Trophoblast cell (in vitro differentiated cells and primary cell): ENCODE measurements around the gene PLEKHA1.
A peak's percentile ranks its signal among the peaks of the same experiment; 100 is the strongest.

Experiments used
- DNase-seq, 2 donors: peaks; one replicate each; pipeline ENCODE4 v3.0.0-alpha.2; 2016
- H2AFZ ChIP-seq: 2 replicates; pipeline ENCODE4 v1.6.1; 2013; ENCODE audit warnings: low read length, moderate library complexity, mild to moderate bottlenecking; ENCODE audit not compliant: insufficient read depth, poor library complexity
- H2AK5ac ChIP-seq: 2 replicates; pipeline ENCODE4 v1.6.1; 2013; ENCODE audit warnings: mild to moderate bottlenecking, low read length
- H2BK120ac ChIP-seq: 2 replicates; pipeline ENCODE4 v1.6.1; 2013; ENCODE audit warnings: low read length, mild to moderate bottlenecking, moderate library complexity; ENCODE audit not compliant: insufficient read depth, poor library complexity
- H2BK12ac ChIP-seq: 2 replicates; pipeline ENCODE4 v1.6.1; 2013; ENCODE audit warnings: mild to moderate bottlenecking, low read length, moderate library complexity
- H2BK5ac ChIP-seq: 2 replicates; pipeline ENCODE4 v1.6.1; 2013; ENCODE audit warnings: low read length, low read depth, moderate library complexity, mild to moderate bottlenecking; ENCODE audit not compliant: poor library complexity
- H3K14ac ChIP-seq: 2 replicates; pipeline ENCODE4 v1.6.1; 2013; ENCODE audit warnings: mild to moderate bottlenecking, low read length
- H3K18ac ChIP-seq: 2 replicates; pipeline ENCODE4 v1.6.1; 2013; ENCODE audit warnings: mild to moderate bottlenecking, low read length
- H3K23ac ChIP-seq: 2 replicates; pipeline ENCODE4 v1.6.1; 2013; ENCODE audit warnings: low read length
- H3K27ac ChIP-seq: 2 replicates; pipeline ENCODE4 v1.5.1; 2013; ENCODE audit warnings: low read depth, mild to moderate bottlenecking, inconsistent platforms, low read length, moderate library complexity
- H3K27me3 ChIP-seq: 2 replicates; pipeline ENCODE4 v1.6.1; 2013; ENCODE audit warnings: inconsistent platforms, mild to moderate bottlenecking, low read length, moderate library complexity; ENCODE audit not compliant: insufficient read depth
- H3K36me3 ChIP-seq, 2 experiments: 1 replicate in 1 of 2; 2 replicates in 1 of 2; pipeline ENCODE4 v1.6.1; 2013; ENCODE audit warnings: low read length in 2 of 2, mild to moderate bottlenecking in 2 of 2, moderate library complexity in 1 of 2; ENCODE audit not compliant: insufficient read depth in 2 of 2, control insufficient read depth in 1 of 2
- H3K4ac ChIP-seq: 2 replicates; pipeline ENCODE4 v1.6.1; 2013; ENCODE audit warnings: low read depth, mild to moderate bottlenecking, low read length, moderate library complexity
- H3K4me1 ChIP-seq, 2 experiments: 1 replicate in 1 of 2; 2 replicates in 1 of 2; pipeline ENCODE4 v1.6.1; 2013; ENCODE audit warnings: low read length in 2 of 2, mild to moderate bottlenecking in 2 of 2, moderate library complexity in 1 of 2; ENCODE audit not compliant: insufficient read depth in 2 of 2, control insufficient read depth in 1 of 2
- H3K4me2 ChIP-seq: 2 replicates; pipeline ENCODE4 v1.6.1; 2013; ENCODE audit warnings: inconsistent platforms, mild to moderate bottlenecking, low read length, moderate library complexity
- H3K4me3 ChIP-seq: 2 replicates; pipeline ENCODE4 v1.5.1; 2013; ENCODE audit warnings: mild to moderate bottlenecking, low read depth, low read length, inconsistent platforms
- H3K79me1 ChIP-seq: one replicate; pipeline ENCODE4 v1.6.1; 2013; ENCODE audit warnings: low read length
- H3K79me2 ChIP-seq: 2 replicates; pipeline ENCODE4 v1.6.1; 2013; ENCODE audit warnings: low read length, mild to moderate bottlenecking; ENCODE audit not compliant: control insufficient read depth, insufficient read depth, poor library complexity
- H3K9ac ChIP-seq: 2 replicates; pipeline ENCODE4 v1.6.1; 2013; ENCODE audit warnings: mild to moderate bottlenecking, low read length
- H3K9me3 ChIP-seq: 2 replicates; pipeline ENCODE4 v1.6.1; 2013; ENCODE audit warnings: low read depth, mild to moderate bottlenecking, control low read depth, inconsistent platforms, low read length; ENCODE audit not compliant: insufficient read depth
- H4K12ac ChIP-seq: 2 replicates; pipeline ENCODE4 v1.6.1; 2013; ENCODE audit warnings: low read depth, mild to moderate bottlenecking, low read length, moderate library complexity
- H4K8ac ChIP-seq: 2 replicates; pipeline ENCODE4 v1.6.1; 2013; ENCODE audit warnings: low read depth, mild to moderate bottlenecking, low read length, moderate library complexity
- H4K91ac ChIP-seq: one replicate; pipeline ENCODE4 v1.6.1; 2013; ENCODE audit warnings: low read depth, mild to moderate bottlenecking, low read length, moderate library complexity
- WGBS: extraction: QIAGEN DNeasy Blood & Tissue Kit; methylation state at CpG from one replicate; pipeline ENCODE4 v1.1.7; 2013; ENCODE audit warnings: missing lambda C conversion rate; ENCODE audit not compliant: insufficient read length, insufficient coverage; ENCODE audit errors: extremely low coverage; 5-methylcytosine and 5-hydroxymethylcytosine counted together

Gene PLEKHA1

DNA sequence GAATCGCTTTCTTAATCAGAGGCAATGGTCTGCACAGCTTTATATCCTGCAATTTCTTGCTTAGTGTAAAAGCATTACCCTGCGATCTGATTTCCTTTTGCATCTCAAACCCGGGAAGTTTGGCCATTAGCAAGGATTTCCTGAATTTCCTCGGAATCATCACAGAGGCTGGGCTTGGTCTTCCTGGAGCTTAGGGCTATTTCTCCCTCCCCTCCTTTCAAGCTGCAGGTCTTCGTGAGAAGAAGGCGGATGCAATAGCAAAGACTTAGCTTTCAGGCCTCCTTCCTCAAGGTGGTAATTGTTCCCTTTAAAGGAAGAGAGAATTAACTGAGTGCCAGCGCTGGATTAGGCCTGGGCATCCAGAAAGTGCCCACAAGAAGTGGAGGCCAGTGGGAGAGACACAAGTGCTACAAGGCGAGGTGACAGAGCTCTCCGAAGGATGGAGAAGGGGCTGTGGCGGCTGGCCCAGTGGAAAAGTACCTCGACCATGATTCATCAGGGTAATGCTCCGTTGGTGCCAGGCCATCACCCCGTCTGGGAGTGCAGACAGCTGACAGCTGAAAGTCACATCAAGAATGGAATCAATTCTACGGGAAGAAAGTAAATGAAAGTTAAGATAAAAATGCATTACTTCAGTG, 76.0 kb downstream of the PLEKHA1 start:
- no peak overlapping the region for H4K8ac ChIP-seq
- H3K79me1 ChIP-seq = peaks cover 2% of the 10 kb centered on the region
- WGBS = no CpG with 5 or more reads among the region's 14 CpGs
- H3K27ac ChIP-seq = no peak overlapping the region
- no peak overlapping the region for H3K4ac ChIP-seq
- H3K4me2 ChIP-seq = no peak overlapping the region
- H3K4me3 ChIP-seq = no peak overlapping the region
- no peak overlapping the region for H3K9ac ChIP-seq
- peaks cover 3% of the 10 kb centered on the region for H3K9me3 ChIP-seq
- no peak overlapping the region for H2AFZ ChIP-seq
- H4K91ac ChIP-seq = no peak overlapping the region
- no peak overlapping the region for H3K18ac ChIP-seq
- DNase-seq = peak; percentile 55 to 57
- H3K36me3 ChIP-seq = no peaks in the 10 kb centered on the region
- no peak overlapping the region for H3K14ac ChIP-seq
- H2BK5ac ChIP-seq = no peak overlapping the region
- no peak overlapping the region for H3K23ac ChIP-seq
- no peak overlapping the region for H4K12ac ChIP-seq
- no peaks in the 10 kb centered on the region for H3K4me1 ChIP-seq
- no peaks in the 10 kb centered on the region for H3K79me2 ChIP-seq
- no peaks in the 10 kb centered on the region for H3K27me3 ChIP-seq
- H2BK120ac ChIP-seq = no peak overlapping the region
- H2BK12ac ChIP-seq = no peak overlapping the region
- no peak overlapping the region for H2AK5ac ChIP-seq

GRCh38 chr10:122454071-122454470, 79.6 kb downstream of the PLEKHA1 start:
- Histone ChIP-seq H3K14ac (no peak overlapping the region), H3K27me3 (peaks cover under 1% of the 10 kb centered on the region), H3K4me2 (no peak overlapping the region), H3K79me2 (no peaks in the 10 kb centered on the region), H3K4ac (no peak overlapping the region), H3K27ac (no peak overlapping the region), H3K23ac (no peak overlapping the region), H3K79me1 (peaks cover 2% of the 10 kb centered on the region), H4K91ac (no peak overlapping the region), H2BK5ac (no peak overlapping the region), H3K9me3 (no peaks in the 10 kb centered on the region), H3K9ac (no peak overlapping the region), H3K4me1 (no peaks in the 10 kb centered on the region), H2BK12ac (no peak overlapping the region), H2BK120ac (no peak overlapping the region), H4K8ac (no peak overlapping the region), H4K12ac (no peak overlapping the region), H3K18ac (no peak overlapping the region), H2AFZ (no peak overlapping the region), H3K36me3 (no peaks in the 10 kb centered on the region), H2AK5ac (no peak overlapping the region), H3K4me3 (no peak overlapping the region)
- DNase-seq = peak in 1 of 2 donors; percentile 59
- 100% methylated on average over 2 of the region's 3 CpGs for WGBS

- Histone ChIP-seq H3K79me1 (peaks cover 2% of the 10 kb centered on the region), H3K27ac (no peak within 1 kb of the TSS), H3K9ac (no peak within 1 kb of the TSS), H3K4ac (no peak within 1 kb of the TSS), H2AK5ac (no peak within 1 kb of the TSS), H3K14ac (peak within 1 kb of the TSS; percentile 2), H4K8ac (no peak within 1 kb of the TSS), H4K12ac (no peak within 1 kb of the TSS), H2BK5ac (no peak within 1 kb of the TSS), H3K4me2 (no peak within 1 kb of the TSS), H3K23ac (no peak within 1 kb of the TSS), H2BK120ac (peak within 1 kb of the TSS; percentile 21), H2BK12ac (peak within 1 kb of the TSS; percentile 32), H4K91ac (no peak within 1 kb of the TSS), H3K18ac (no peak within 1 kb of the TSS), H3K36me3 (no peaks in the 10 kb centered on the region), H3K27me3 (peaks cover 1% of the 10 kb centered on the region), H3K79me2 (no peaks in the 10 kb centered on the region), H3K4me3 (no peak within 1 kb of the TSS), H3K4me1 (no peaks in the 10 kb centered on the region), H2AFZ (no peak within 1 kb of the TSS), H3K9me3 (no peaks in the 10 kb centered on the region)
- WGBS = no CpG with 5 or more reads among the region's 7 CpGs
- DNase-seq = no peak
These were observed 80.1 kb downstream of the PLEKHA1 start, which contains the start of gene ARMS2 for GRCh38 chr10:122454603-122455080. Gene ARMS2, plus strand, starts transcription at chr10:122454653. Its CDS starts 75 bp downstream, at chr10:122454728.

DNA sequence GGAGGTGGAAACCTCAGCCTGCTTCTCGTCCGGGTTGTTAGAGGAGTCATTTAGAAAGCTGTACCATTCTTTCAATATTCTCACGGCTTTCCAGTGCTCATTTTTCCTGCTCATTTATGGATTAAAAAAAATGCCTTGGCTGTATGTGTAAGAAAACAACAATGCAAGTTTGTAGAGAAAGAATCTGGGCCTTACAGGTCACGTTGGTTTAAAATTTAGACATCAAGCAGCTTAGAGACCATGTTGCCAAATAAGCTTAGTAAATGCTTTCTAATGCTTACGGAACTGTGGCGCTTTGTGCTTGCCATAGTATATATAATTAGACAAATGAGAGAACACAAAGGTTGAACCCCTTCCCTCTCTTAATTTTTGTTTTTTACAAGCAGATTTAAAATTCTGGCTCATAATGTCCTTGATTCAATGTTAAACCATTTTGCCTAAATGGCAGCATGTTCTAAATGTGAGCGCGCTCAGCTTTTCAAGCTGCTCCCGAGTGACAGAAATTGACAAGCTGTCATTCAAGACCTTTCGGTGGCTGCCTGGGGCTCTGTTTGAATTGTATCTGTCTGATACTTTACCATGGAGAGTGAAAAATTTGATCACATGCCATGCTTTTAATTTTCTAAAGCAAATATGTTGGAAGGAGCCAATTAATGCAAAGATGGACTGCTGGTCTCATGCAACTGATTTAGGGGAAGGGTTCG, 81.0 kb downstream of the PLEKHA1 start:
- H3K23ac ChIP-seq = no peak overlapping the region
- H3K9me3 ChIP-seq = no peaks in the 10 kb centered on the region
- peak in 1 of 2 donors; percentile 73 for DNase-seq
- H2AFZ ChIP-seq = no peak overlapping the region
- no peak overlapping the region for H3K9ac ChIP-seq
- no peak overlapping the region for H2AK5ac ChIP-seq
- peaks cover 5% of the 10 kb centered on the region for H3K27me3 ChIP-seq
- no peak overlapping the region for H3K4ac ChIP-seq
- no peak overlapping the region for H3K27ac ChIP-seq
- no peak overlapping the region for H4K91ac ChIP-seq
- no peak overlapping the region for H4K12ac ChIP-seq
- H3K79me2 ChIP-seq = no peaks in the 10 kb centered on the region
- no peak overlapping the region for H3K14ac ChIP-seq
- H2BK12ac ChIP-seq = no peak overlapping the region
- no peak overlapping the region for H3K4me2 ChIP-seq
- no peak overlapping the region for H3K18ac ChIP-seq
- no peak overlapping the region for H3K4me3 ChIP-seq
- no peaks in the 10 kb centered on the region for H3K36me3 ChIP-seq
- H2BK5ac ChIP-seq = no peak overlapping the region
- no peaks in the 10 kb centered on the region for H3K79me1 ChIP-seq
- no peaks in the 10 kb centered on the region for H3K4me1 ChIP-seq
- H2BK120ac ChIP-seq = no peak overlapping the region
- no CpG with 5 or more reads among the region's 11 CpGs for WGBS
- H4K8ac ChIP-seq = no peak overlapping the region
